OCI-LY1 (cell line): ENCODE results near the gene DPP6.
"Not testable (repeated sequence)": the region's sequence is repeated elsewhere in the genome, so short reads cannot be mapped to it uniquely, and the experiment has no call there.

Experiments
- CTCF ChIP-seq: fragments of 200-600 bp; sonication (generic), shearing (Covaris generic); IDR thresholded peaks from 2 replicates; pipeline ENCODE4 v1.5.1; 2017; ENCODE audit warnings: mild to moderate bottlenecking, antibody characterized with exemption, low read length, moderate library complexity, mixed read lengths
- EZH2 ChIP-seq: fragments of 200-600 bp; sonication (generic), shearing (Covaris generic); IDR thresholded peaks from 2 replicates; pipeline ENCODE4 v1.8.0; 2017; ENCODE audit warnings: borderline replicate concordance, mixed run types, mild to moderate bottlenecking, antibody characterized with exemption, low read length, moderate library complexity, mixed read lengths

- TF ChIP-seq CTCF, EZH2: not testable (repeated sequence)
Observed at GRCh38 chr7:154053466-154054312, 1.5 kb downstream of the DPP6 start.
